GM23338 (cell line): ENCODE results near the gene SNRPD2.

Experiments used
- REST ChIP-seq: IDR thresholded peaks from one replicate; pipeline ENCODE4 v1.6.1; 2018; ENCODE audit warnings: antibody characterized with exemption; ENCODE audit not compliant: unreplicated experiment
- ZNF114 ChIP-seq: fragments of 250-450 bp; sonication (Bioruptor Pico); IDR thresholded peaks from 2 replicates; pipeline ENCODE4 v1.5.0; 2020; ENCODE audit warnings: mild to moderate bottlenecking, moderate library complexity
- TF ChIP-seq, protein P1 (sequence below), 2 experiments: fragments of 200-600 bp in 1 of 2; sonication (generic) in 1 of 2; conservative IDR thresholded peaks; 2 replicates each; pipeline versions ENCODE4 v1.5.1 to v1.6.1; 2016 to 2017; ENCODE audit warnings: antibody characterized with exemption in 2 of 2, low read depth in 2 of 2, mild to moderate bottlenecking in 2 of 2, moderate library complexity in 1 of 2

DNA sequence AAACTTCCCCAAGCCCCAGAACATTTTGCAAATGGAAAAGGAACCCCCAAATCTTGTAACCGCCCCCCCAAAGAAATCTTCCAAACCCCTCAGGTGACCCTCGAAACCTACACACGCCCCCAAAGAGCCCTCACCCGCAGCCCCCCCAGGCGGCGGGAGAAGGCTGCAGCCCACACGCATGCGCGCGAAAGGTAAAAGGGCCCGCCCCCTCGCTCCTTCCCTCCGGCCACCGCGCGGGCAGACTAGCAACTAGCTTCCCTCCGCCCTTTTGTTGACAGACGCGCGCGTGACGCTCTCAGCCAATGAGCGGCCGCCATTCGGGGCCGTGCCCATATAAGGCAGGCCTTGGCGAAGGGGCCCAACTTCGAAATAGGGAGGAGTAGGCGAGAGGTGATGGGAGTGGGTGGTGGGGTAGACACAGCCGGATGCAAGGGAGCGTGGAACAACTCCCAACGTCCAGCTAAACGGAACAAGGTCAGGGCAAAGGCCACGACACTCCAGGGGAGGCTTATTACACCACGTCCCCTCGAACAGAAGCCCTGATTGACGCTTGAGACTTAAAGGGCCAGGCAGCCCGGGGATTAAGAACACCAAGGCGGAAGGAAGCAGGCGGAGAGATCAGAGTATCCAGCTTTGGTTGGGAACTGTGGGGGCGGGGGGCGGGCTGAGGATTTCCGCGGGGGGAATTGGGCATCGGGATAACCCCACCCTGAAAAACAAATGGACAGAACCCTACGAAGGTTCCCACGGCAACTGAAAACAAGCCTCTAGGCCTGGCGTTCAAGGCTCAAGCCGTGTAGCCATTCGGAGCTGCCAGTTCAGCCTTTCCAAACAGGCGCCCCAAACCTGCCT is 25.6 kb upstream of the SNRPD2 start:
- TF ChIP-seq REST (no peak), ZNF114 (CRISPR knock-in tag) (no peak)
- TF ChIP-seq, protein P1, sequence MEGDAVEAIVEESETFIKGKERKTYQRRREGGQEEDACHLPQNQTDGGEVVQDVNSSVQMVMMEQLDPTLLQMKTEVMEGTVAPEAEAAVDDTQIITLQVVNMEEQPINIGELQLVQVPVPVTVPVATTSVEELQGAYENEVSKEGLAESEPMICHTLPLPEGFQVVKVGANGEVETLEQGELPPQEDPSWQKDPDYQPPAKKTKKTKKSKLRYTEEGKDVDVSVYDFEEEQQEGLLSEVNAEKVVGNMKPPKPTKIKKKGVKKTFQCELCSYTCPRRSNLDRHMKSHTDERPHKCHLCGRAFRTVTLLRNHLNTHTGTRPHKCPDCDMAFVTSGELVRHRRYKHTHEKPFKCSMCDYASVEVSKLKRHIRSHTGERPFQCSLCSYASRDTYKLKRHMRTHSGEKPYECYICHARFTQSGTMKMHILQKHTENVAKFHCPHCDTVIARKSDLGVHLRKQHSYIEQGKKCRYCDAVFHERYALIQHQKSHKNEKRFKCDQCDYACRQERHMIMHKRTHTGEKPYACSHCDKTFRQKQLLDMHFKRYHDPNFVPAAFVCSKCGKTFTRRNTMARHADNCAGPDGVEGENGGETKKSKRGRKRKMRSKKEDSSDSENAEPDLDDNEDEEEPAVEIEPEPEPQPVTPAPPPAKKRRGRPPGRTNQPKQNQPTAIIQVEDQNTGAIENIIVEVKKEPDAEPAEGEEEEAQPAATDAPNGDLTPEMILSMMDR (conservative IDR thresholded peaks at IDR 0.05; ENCODE audit: low read depth in 2 of 2), result no peak
